HepG2 (cell line): ENCODE measurements around the gene SIX4. TPM values are rescaled to one million over a fixed set of nuclear protein-coding genes. Genes with fewer than 3 reads are reported as not detected.

Experiments used
- ATF7-NPFF ChIP-seq: sonication (generic); formaldehyde crosslinking; IDR thresholded peaks from 2 replicates; pipeline ENCODE4 v1.8.1; 2023; ENCODE audit warnings: mild to moderate bottlenecking, low read depth, missing genetic modification reagents, moderate library complexity
- GTF3A ChIP-seq: sonication (generic); formaldehyde crosslinking; conservative IDR thresholded peaks from 2 replicates; pipeline ENCODE4 v1.4.0; 2020; ENCODE audit warnings: mild to moderate bottlenecking, missing genetic modification reagents
- MBNL3 ChIP-seq: fragments of 250-450 bp; sonication (Bioruptor Pico); conservative IDR thresholded peaks from 2 replicates; pipeline ENCODE4 v1.8.0; 2022; ENCODE audit warnings: mild to moderate bottlenecking, inconsistent platforms
- NFATC3 ChIP-seq: sonication (generic); formaldehyde crosslinking; IDR thresholded peaks from 2 replicates; pipeline ENCODE4 v1.5.1; 2020; ENCODE audit warnings: mild to moderate bottlenecking, missing genetic modification reagents
- PCBP1 ChIP-seq: fragments of 200-400 bp; formaldehyde crosslinking; IDR thresholded peaks from 2 replicates; pipeline ENCODE4 v1.6.1; 2017; ENCODE audit warnings: mild to moderate bottlenecking, low read depth, low read length, borderline replicate concordance
- SMARCE1 ChIP-seq: fragments of 450-650 bp; IDR thresholded peaks from 2 replicates; pipeline ENCODE4 v1.6.1; 2017; ENCODE audit warnings: borderline replicate concordance
- SMYD3 ChIP-seq: sonication (generic); formaldehyde crosslinking; IDR thresholded peaks from 2 replicates; pipeline ENCODE4 v1.8.1; 2023; ENCODE audit warnings: mild to moderate bottlenecking, missing genetic modification reagents
- ZBTB40 ChIP-seq, 2 experiments: fragments of 450-650 bp in 1 of 2; sonication (generic) in 1 of 2; formaldehyde crosslinking in 1 of 2; IDR thresholded peaks; 2 replicates each; pipeline versions ENCODE4 v1.6.1 to v1.8.0; 2016 to 2022; ENCODE audit warnings: antibody characterized with exemption in 1 of 2, mild to moderate bottlenecking in 1 of 2, missing genetic modification reagents in 1 of 2
- ZBTB7B ChIP-seq: sonication (generic); formaldehyde crosslinking; IDR thresholded peaks from 2 replicates; pipeline ENCODE4 v1.4.0; 2020; ENCODE audit warnings: missing genetic modification reagents
- ZFP90 ChIP-seq: sonication (generic); formaldehyde crosslinking; IDR thresholded peaks from 2 replicates; pipeline ENCODE4 v1.8.0; 2022; ENCODE audit warnings: missing genetic modification reagents, mild to moderate bottlenecking, inconsistent platforms, borderline replicate concordance
- ZFY ChIP-seq: sonication (generic); formaldehyde crosslinking; IDR thresholded peaks from 2 replicates; pipeline ENCODE4 v1.4.0; 2020; ENCODE audit warnings: missing genetic modification reagents
- ZMYM3 ChIP-seq: sonication (generic); formaldehyde crosslinking; IDR thresholded peaks from 2 replicates; pipeline ENCODE4 v1.5.1; 2020; ENCODE audit warnings: mild to moderate bottlenecking, missing genetic modification reagents
- ZNF841 ChIP-seq: sonication (generic); formaldehyde crosslinking; IDR thresholded peaks from 2 replicates; pipeline ENCODE4 v1.8.1; 2023; ENCODE audit warnings: missing genetic modification reagents, borderline replicate concordance
- ZSCAN31 ChIP-seq: sonication (generic); formaldehyde crosslinking; IDR thresholded peaks from 2 replicates; pipeline ENCODE4 v1.5.0; 2020; ENCODE audit warnings: low read depth, mild to moderate bottlenecking, missing genetic modification reagents
- polyA plus RNA-seq, 8 experiments: library from polyadenylated mRNA; depleted of rRNA in 3 of 8; stranded (reverse) in 7 of 8; unstranded in 1 of 8; fragments of >200 nt; fragmentation: Illumina TruSeq in 4 of 8; extraction: Trizol in 4 of 8; gene quantifications; 2 replicates each; pipeline versions ENCODE4 v1.2.1 to v1.2.3, GENCODE V29; 2011 to 2016; ENCODE audit warnings: low read depth in 4 of 8, missing spikeins in 1 of 8, mixed read lengths in 1 of 8; ENCODE audit not compliant: insufficient read depth in 1 of 8
- total RNA-seq, 5 experiments: library from RNA; depleted of rRNA; stranded (reverse); fragments of >200 nt; fragmentation: Illumina TruSeq; extraction: Trizol; gene quantifications; 2 replicates each; pipeline ENCODE4 v1.2.3, GENCODE V29; 2016; ENCODE audit warnings: low read depth in 1 of 5
- TF ChIP-seq, protein P1 (sequence below): sonication (generic); formaldehyde crosslinking; IDR thresholded peaks from 2 replicates; pipeline ENCODE4 v1.5.1; 2020; ENCODE audit warnings: mild to moderate bottlenecking, missing genetic modification reagents, borderline replicate concordance

The SIX4 gene
- total and polyA plus RNA-seq, 2 of the 13 experiments (the other 11 are each of a cell fraction or from before 2014, with no cell fraction given), result 5.0 to 6.0 TPM

- TF ChIP-seq ZBTB7B (CRISPR knock-in tag) (peak; percentile 53; the same call in 1 of the 2 replicates), PCBP1 (no peak), SMYD3 (CRISPR knock-in tag) (no peak), ZFY (CRISPR knock-in tag) (no peak), ZNF841 (CRISPR knock-in tag) (no peak), NFATC3 (CRISPR knock-in tag) (no peak), GTF3A (CRISPR knock-in tag) (no peak), ZSCAN31 (no peak), ZBTB40 (IDR thresholded peaks at IDR 0.05) (no peak), ZBTB40 (CRISPR knock-in tag; IDR thresholded peaks at IDR 0.05) (no peak; the same call in 1 of the 2 replicates), ATF7-NPFF (no peak), SMARCE1 (no peak), ZMYM3 (CRISPR knock-in tag) (peak; percentile 88), MBNL3 (CRISPR knock-in tag) (no peak), ZFP90 (CRISPR knock-in tag) (no peak)
- TF ChIP-seq, protein P1, sequence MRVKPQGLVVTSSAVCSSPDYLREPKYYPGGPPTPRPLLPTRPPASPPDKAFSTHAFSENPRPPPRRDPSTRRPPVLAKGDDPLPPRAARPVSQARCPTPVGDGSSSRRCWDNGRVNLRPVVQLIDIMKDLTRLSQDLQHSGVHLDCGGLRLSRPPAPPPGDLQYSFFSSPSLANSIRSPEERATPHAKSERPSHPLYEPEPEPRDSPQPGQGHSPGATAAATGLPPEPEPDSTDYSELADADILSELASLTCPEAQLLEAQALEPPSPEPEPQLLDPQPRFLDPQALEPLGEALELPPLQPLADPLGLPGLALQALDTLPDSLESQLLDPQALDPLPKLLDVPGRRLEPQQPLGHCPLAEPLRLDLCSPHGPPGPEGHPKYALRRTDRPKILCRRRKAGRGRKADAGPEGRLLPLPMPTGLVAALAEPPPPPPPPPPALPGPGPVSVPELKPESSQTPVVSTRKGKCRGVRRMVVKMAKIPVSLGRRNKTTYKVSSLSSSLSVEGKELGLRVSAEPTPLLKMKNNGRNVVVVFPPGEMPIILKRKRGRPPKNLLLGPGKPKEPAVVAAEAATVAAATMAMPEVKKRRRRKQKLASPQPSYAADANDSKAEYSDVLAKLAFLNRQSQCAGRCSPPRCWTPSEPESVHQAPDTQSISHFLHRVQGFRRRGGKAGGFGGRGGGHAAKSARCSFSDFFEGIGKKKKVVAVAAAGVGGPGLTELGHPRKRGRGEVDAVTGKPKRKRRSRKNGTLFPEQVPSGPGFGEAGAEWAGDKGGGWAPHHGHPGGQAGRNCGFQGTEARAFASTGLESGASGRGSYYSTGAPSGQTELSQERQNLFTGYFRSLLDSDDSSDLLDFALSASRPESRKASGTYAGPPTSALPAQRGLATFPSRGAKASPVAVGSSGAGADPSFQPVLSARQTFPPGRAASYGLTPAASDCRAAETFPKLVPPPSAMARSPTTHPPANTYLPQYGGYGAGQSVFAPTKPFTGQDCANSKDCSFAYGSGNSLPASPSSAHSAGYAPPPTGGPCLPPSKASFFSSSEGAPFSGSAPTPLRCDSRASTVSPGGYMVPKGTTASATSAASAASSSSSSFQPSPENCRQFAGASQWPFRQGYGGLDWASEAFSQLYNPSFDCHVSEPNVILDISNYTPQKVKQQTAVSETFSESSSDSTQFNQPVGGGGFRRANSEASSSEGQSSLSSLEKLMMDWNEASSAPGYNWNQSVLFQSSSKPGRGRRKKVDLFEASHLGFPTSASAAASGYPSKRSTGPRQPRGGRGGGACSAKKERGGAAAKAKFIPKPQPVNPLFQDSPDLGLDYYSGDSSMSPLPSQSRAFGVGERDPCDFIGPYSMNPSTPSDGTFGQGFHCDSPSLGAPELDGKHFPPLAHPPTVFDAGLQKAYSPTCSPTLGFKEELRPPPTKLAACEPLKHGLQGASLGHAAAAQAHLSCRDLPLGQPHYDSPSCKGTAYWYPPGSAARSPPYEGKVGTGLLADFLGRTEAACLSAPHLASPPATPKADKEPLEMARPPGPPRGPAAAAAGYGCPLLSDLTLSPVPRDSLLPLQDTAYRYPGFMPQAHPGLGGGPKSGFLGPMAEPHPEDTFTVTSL (CRISPR knock-in tag), result 0 out of 2 replicates have a peak, but pooled peaks have one; percentile 27
Measured at GRCh38 chr14:60691383-60692113, 32.6 kb downstream of the SIX4 start (continued).
